Measurements from ENCODE around the gene KRT78.
"Not testable (repeated sequence)": the region's sequence is repeated elsewhere in the genome, so short reads cannot be mapped to it uniquely, and the experiment has no call there.

KRT78 gene

GRCh38 chr12:52848661-52849255 is at the start of gene KRT78:
KRT78 (minus strand) TSS chr12:52848994; CDS start chr12:52848930, 64 bp downstream.
- DNase-seq (ENCODE audit: low read depth) = no peak

GRCh38 chr12:52896190-52897100 is 47.7 kb upstream of the KRT78 start:
- DNase-seq (ENCODE audit: low read depth) = no peak

DNA sequence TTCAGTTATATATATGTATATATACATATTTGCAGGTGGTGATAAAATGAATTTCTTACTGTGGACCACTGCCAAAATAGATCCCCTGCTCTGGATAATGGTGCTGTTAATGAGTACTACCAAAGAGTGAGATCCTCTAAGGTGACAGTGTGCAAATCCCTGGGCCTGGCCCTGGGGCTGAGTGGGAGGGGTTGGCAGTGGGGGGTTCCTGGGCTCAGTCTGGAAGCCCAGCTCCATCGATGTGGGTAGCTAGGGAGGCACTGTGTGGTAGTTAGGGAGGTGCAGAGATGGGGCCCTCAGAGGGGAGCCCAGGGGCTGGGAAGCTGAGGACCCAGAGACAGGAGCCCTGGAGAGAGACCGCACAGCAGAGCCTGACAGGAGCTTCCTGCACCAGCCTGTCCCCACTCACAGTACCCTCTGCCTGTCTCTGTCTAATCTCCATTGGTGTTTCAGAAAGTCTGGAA is 47.0 kb upstream of the KRT78 start:
- no peak for DNase-seq (ENCODE audit: low read depth)

GRCh38 chr12:52892974-52893373 is 44.2 kb upstream of the KRT78 start:
- no peak for DNase-seq (ENCODE audit: low read depth)

GRCh38 chr12:52892207-52892852 is 43.5 kb upstream of the KRT78 start:
- no peak for DNase-seq (ENCODE audit: low read depth)

GRCh38 chr12:52891044-52891443 is 42.2 kb upstream of the KRT78 start:
- no peak for DNase-seq (ENCODE audit: low read depth)

DNA sequence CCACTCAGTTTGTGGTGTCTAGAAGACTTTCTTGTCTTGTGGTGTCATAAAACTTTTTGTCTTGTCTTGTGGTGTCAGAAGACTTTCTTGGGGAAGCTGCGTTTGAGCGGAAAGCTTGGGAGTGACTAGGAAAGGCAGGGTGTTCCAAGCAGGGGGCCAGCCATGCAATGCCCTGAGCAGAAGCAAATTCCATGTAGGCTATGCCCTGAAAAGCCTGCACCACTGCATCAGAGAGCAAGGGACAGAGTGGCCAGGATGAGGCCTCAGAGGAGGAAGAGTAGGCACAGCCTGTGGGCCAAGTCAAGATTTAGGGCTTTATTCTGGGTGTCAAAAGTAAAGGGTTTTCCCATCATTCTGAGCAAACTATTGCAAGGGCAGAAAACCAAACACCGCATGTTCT is 41.6 kb upstream of the KRT78 start:
- no peak for DNase-seq (ENCODE audit: low read depth)

- DNase-seq (ENCODE audit: low read depth) = peak; percentile 67
These were observed 35.9 kb upstream of the KRT78 start for GRCh38 chr12:52884526-52885293.

DNA sequence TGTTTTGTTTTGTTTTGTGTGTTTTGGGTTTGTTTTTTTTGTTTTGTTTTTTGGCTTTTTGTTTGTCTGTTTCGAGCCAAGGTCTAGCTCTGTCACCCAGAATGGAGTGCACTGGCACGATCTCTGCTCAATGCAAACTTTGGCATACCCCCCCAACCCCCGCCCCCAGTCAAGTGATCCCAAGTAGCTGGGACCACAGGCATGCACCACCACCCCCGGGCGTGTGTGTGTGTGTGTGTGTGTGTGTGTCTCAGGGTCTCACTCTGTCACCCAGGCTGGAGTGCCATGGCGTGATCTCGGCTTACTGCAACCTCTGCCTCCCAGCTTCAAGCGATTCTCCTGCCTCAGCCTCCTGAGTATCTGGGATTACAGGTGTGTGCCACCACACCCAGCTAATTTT is 31.7 kb upstream of the KRT78 start:
- not testable (repeated sequence) for DNase-seq (ENCODE audit: low read depth)

- peak; percentile 61 for DNase-seq (ENCODE audit: low read depth)
These were observed 30.9 kb upstream of the KRT78 start for GRCh38 chr12:52879394-52880351.

GRCh38 chr12:52878507-52879393 is 30.0 kb upstream of the KRT78 start:
- DNase-seq (ENCODE audit: low read depth) = no peak

DNA sequence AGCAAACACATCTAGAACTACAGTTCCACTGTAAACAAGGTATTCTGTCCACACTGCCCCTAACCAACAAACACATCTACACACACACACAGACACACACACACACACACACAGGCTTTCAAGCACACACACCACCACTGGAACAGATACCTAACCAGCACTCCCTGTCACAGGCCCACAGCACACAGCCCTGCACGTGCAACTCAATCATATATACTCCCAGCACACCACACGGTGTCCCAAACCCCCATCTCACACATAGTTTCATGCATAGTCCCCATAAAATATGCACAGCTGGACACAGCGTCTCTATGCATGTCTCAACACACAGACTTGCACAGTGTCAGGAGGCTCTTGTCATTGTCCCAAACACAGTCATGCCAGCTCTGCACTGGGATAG is 28.4 kb upstream of the KRT78 start:
- no peak for DNase-seq (ENCODE audit: low read depth)

DNA sequence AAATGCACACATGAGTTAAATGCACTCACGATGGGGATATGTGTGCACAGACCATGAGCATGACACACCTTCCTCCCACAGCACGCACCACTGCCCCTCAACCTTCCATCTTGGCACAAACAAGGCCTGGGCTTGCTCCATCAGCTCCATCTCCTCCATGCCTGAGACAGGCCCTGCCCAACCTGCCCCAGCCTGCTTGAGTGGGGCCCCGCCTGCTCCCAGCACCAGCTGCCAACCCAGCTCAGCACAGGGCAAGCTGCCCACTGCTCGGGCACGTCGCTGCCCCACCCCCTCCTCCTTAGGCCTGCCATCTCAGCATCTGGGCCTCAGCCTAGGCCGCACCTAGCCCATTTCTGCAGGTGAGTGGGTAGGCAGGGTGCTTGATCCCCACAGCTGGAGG is 27.6 kb upstream of the KRT78 start:
- DNase-seq (ENCODE audit: low read depth) = no peak

- no peak for DNase-seq (ENCODE audit: low read depth)
These were observed 26.0 kb upstream of the KRT78 start for GRCh38 chr12:52874573-52875435.

- DNase-seq (ENCODE audit: low read depth) = peak; percentile 33
These were observed 25.2 kb upstream of the KRT78 start for GRCh38 chr12:52873832-52874572.

DNA sequence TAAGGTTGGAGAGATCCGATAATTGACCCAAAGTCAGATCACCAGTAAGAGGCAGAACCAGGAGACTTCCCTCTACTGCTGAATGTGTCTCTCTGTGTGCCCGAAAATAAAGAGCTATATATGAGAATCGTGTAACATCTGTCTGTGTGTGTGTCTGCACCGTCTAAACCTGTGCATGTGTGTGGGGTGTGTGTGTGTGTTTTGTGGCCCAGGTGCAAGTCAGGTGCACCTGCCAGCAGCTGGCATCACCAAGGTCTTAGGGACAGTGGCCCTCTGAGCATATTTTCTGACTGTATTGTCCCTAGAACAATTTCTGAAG is 24.7 kb upstream of the KRT78 start:
- no peak for DNase-seq (ENCODE audit: low read depth)

DNA sequence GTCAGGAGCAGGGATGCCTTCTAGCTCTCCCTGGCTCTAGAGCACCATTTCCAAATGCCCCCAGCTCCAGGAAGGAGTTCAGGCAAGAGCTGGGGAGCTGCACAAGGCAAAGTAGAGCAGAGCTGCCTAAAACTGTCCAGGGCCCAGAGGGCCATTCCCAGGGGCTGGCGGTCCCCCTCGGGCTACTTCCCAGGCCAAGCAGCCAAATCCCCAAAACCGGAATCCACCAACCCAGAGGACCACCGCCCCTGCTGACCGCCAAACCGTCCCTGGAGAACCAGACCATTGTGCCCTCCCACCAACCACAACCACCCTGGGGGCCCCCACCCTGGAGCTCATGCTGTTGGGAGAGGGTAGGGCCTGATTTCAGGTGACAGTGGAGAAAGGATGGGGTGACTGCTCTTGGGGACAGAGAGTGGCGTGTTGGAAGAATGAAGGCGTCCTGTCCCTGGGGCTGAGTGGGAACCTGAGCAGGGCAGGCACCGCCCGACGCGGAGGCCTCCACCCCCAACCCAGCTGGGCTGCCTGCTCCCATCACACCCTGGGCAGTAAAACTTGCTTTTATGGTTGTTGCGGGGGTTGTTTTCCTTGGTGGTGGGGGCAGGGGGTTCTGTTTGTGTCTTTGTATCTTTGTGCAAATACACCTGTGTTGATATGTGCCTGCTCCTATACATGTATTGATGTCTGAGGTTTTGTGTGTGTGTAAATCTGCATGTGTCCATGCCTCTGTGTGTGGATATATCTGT is 24.0 kb upstream of the KRT78 start:
- no peak for DNase-seq (ENCODE audit: low read depth)
